D341Med (cell line): ENCODE measurements around the gene SNAP29.
"Not testable (repeated sequence)": the region's sequence is repeated elsewhere in the genome, so short reads cannot be mapped to it uniquely, and the experiment has no call there.

Source experiments
- DNase-seq: peaks from one replicate; pipeline ENCODE4 v3.0.0; 2012; ENCODE audit warnings: low spot score

Gene SNAP29

GRCh38 chr22:20867179-20868024 is 8.6 kb downstream of the SNAP29 start:
- no peak for DNase-seq

GRCh38 chr22:20868025-20868962 is 9.5 kb downstream of the SNAP29 start:
- no peak for DNase-seq

- DNase-seq: no peak
Measured at GRCh38 chr22:20869234-20869633, 10.4 kb downstream of the SNAP29 start.

GRCh38 chr22:20873214-20873613 is 14.4 kb downstream of the SNAP29 start:
- no peak for DNase-seq

- no peak for DNase-seq
Measured at GRCh38 chr22:20875296-20875695, 16.5 kb downstream of the SNAP29 start.

GRCh38 chr22:20877715-20878114 is 18.9 kb downstream of the SNAP29 start:
- DNase-seq: no peak

- DNase-seq: no peak
Measured at GRCh38 chr22:20881231-20881630, 22.4 kb downstream of the SNAP29 start.

GRCh38 chr22:20881869-20882815 is 23.3 kb downstream of the SNAP29 start:
- DNase-seq: no peak

- DNase-seq: no peak
Measured at GRCh38 chr22:20882855-20883254, 24.0 kb downstream of the SNAP29 start.

GRCh38 chr22:20884454-20884853 is 25.6 kb downstream of the SNAP29 start:
- DNase-seq: no peak

- no peak for DNase-seq
Measured at GRCh38 chr22:20885017-20885556, 26.3 kb downstream of the SNAP29 start.

GRCh38 chr22:20885557-20886323 is 26.9 kb downstream of the SNAP29 start:
- DNase-seq: peak; percentile 87

- DNase-seq: no peak
Measured at GRCh38 chr22:20887375-20887774, 28.6 kb downstream of the SNAP29 start.

- no peak for DNase-seq
Measured at GRCh38 chr22:20889025-20889704, 30.4 kb downstream of the SNAP29 start.

- no peak for DNase-seq
Measured at GRCh38 chr22:20889904-20890540, 31.2 kb downstream of the SNAP29 start.

GRCh38 chr22:20890975-20891374 is 32.2 kb downstream of the SNAP29 start:
- DNase-seq: no peak

GRCh38 chr22:20897737-20898136 is 38.9 kb downstream of the SNAP29 start:
- not testable (repeated sequence) for DNase-seq

- no peak for DNase-seq
Measured at GRCh38 chr22:20899827-20900423, 41.1 kb downstream of the SNAP29 start.
